ENCODE data around the gene SLC4A7.

- TF ChIP-seq CTCF (IDR thresholded peaks at IDR 0.05): no peak
- TF ChIP-seq POLR2AphosphoS5 (IDR thresholded peaks at IDR 0.05): no peak
- no peak for TF ChIP-seq POLR2A (IDR thresholded peaks at IDR 0.05)
- TF ChIP-seq EP300 (IDR thresholded peaks at IDR 0.05): no peak
These were observed 19.5 kb downstream of the SLC4A7 start for GRCh38 chr3:27464646-27465045.
